Endothelial cell of umbilical vein (primary cell): ENCODE results near the gene RUNX2. TPM values are rescaled to one million over a fixed set of nuclear protein-coding genes. Genes with fewer than 3 reads are reported as not detected.

Experiments
- BruUV-seq: library from RNA; stranded (reverse); fragments of 400-500 nt; replicated peaks from 2 replicates; lab custom pipeline; 2021; lab: Mats Ljungman, UMichigan
- CTCF ChIA-PET: fragments of 300-600, 350-600 bp; sonication (Branson Sonifier 250); formaldehyde crosslinking; loops from one replicate; lab custom pipeline; 2021; ENCODE audit warnings: antibody characterized with exemption, inconsistent platforms; lab: Charles Lee
- POLR2A ChIA-PET: fragments of 300-600, 350-600 bp; sonication (Branson Sonifier 250); formaldehyde crosslinking; loops from one replicate; lab custom pipeline; 2021; ENCODE audit warnings: antibody characterized with exemption, inconsistent platforms; lab: Charles Lee
- DNase-seq: peaks from one replicate; pipeline ENCODE4 v3.0.0-alpha.2; 2011; ENCODE audit warnings: low read depth, low spot score
- FAIRE-seq: peaks from 2 replicates; lab custom pipeline; 2011; peaks lifted over from hg19 to GRCh38; lab: Jason Lieb, UNC
- H2AFZ ChIP-seq: 2 replicates; pipeline ENCODE4 v1.6.0; 2012; ENCODE audit warnings: low read depth, low read length, control low read depth, inconsistent platforms
- H3K27ac ChIP-seq: 2 replicates; pipeline ENCODE4 v1.5.1; 2011; ENCODE audit warnings: low read depth, mild to moderate bottlenecking, control low read depth, low read length, moderate library complexity; ENCODE audit not compliant: insufficient read depth
- H3K27me3 ChIP-seq, 2 experiments: 2 replicates each; pipeline versions ENCODE4 v1.6.0 to v1.6.1; 2011; ENCODE audit warnings: low read length in 2 of 2, mixed read lengths in 1 of 2; ENCODE audit not compliant: control insufficient read depth in 2 of 2, insufficient read depth in 2 of 2
- H3K36me3 ChIP-seq, 2 experiments: 2 replicates in 1 of 2; 3 replicates in 1 of 2; pipeline ENCODE4 v1.5.1; 2011; ENCODE audit warnings: low read length in 2 of 2, mild to moderate bottlenecking in 1 of 2, moderate library complexity in 1 of 2; ENCODE audit not compliant: control insufficient read depth in 2 of 2, insufficient read depth in 2 of 2; ENCODE audit errors: extremely low read depth in 1 of 2
- H3K4me1 ChIP-seq: 3 replicates; pipeline ENCODE4 v1.5.1; 2011; ENCODE audit warnings: mild to moderate bottlenecking, low read length; ENCODE audit not compliant: control insufficient read depth, insufficient read depth; ENCODE audit errors: extremely low read depth
- H3K4me2 ChIP-seq: 2 replicates; pipeline ENCODE4 v1.6.1; 2011; ENCODE audit warnings: low read length, control low read depth, mixed read lengths; ENCODE audit not compliant: insufficient read depth
- H3K4me3 ChIP-seq, 3 experiments: fragments of 200-600 bp in 1 of 3; sonication (generic), shearing (Covaris generic) in 1 of 3; replicated peaks in 1 of 3; 2 replicates each; pipeline ENCODE4 v1.5.1; 2011 to 2016; ENCODE audit warnings: control low read depth in 3 of 3, low read length in 3 of 3, mild to moderate bottlenecking in 2 of 3, inconsistent platforms in 1 of 3, low read depth in 1 of 3, moderate library complexity in 1 of 3; ENCODE audit not compliant: insufficient read depth in 1 of 3
- H3K79me2 ChIP-seq: 2 replicates; pipeline ENCODE4 v1.6.0; 2012; ENCODE audit warnings: low read length, inconsistent platforms; ENCODE audit not compliant: control insufficient read depth, insufficient read depth
- H3K9ac ChIP-seq: replicated peaks from 2 replicates; pipeline ENCODE3; 2011; ENCODE audit warnings: low read length, control low read depth; ENCODE audit not compliant: insufficient read depth; ENCODE audit errors: extremely low read depth
- H3K9me1 ChIP-seq: replicated peaks from 3 replicates; pipeline ENCODE4 v1.6.0; 2011; ENCODE audit warnings: mild to moderate bottlenecking, low read length; ENCODE audit not compliant: control insufficient read depth, insufficient read depth; ENCODE audit errors: extremely low read depth
- H3K9me3 ChIP-seq: replicated peaks from 2 replicates; pipeline ENCODE4 v1.5.1; 2012; ENCODE audit warnings: low read length, inconsistent platforms; ENCODE audit not compliant: control insufficient read depth, insufficient read depth
- H4K20me1 ChIP-seq: replicated peaks from 2 replicates; pipeline ENCODE3; 2011; ENCODE audit warnings: mild to moderate bottlenecking, low read length; ENCODE audit not compliant: control insufficient read depth, insufficient read depth; ENCODE audit errors: extremely low read depth
- CTCF ChIP-seq, 2 donors: IDR thresholded peaks; 1 replicate in 1 of 2; 2 replicates in 1 of 2; pipeline ENCODE4 v1.5.1; 2011; ENCODE audit warnings: low read length in 2 of 2, mild to moderate bottlenecking in 2 of 2, moderate library complexity in 2 of 2, control low read depth in 1 of 2, inconsistent platforms in 1 of 2, low read depth in 1 of 2; ENCODE audit not compliant: insufficient read depth in 1 of 2; ENCODE audit errors: extremely low read depth in 1 of 2
- EZH2 ChIP-seq: IDR thresholded peaks from 2 replicates; pipeline ENCODE4 v1.6.1; 2012; ENCODE audit warnings: borderline replicate concordance, low read depth, mild to moderate bottlenecking, moderate library complexity, low read length, inconsistent platforms; ENCODE audit not compliant: severe bottlenecking
- FOS ChIP-seq: IDR thresholded peaks from 2 replicates; pipeline ENCODE4 v1.6.1; 2011; ENCODE audit warnings: mild to moderate bottlenecking, low read length, moderate library complexity, borderline replicate concordance; ENCODE audit not compliant: insufficient read depth
- GATA2 ChIP-seq: IDR thresholded peaks from 2 replicates; pipeline ENCODE4 v1.7.0; 2011; ENCODE audit warnings: low read depth, mild to moderate bottlenecking, moderate library complexity, mixed read lengths, low read length; ENCODE audit not compliant: insufficient read length, insufficient read depth
- JUN ChIP-seq: IDR thresholded peaks from 2 replicates; pipeline ENCODE4 v1.6.1; 2011; ENCODE audit warnings: borderline replicate concordance, low read depth; ENCODE audit not compliant: insufficient read length, insufficient read depth
- MAX ChIP-seq: IDR thresholded peaks from 2 replicates; pipeline ENCODE4 v1.6.1; 2011; ENCODE audit not compliant: insufficient read depth, insufficient read length
- MYC ChIP-seq: IDR thresholded peaks from one replicate; pipeline ENCODE4 v1.6.1; 2011; ENCODE audit warnings: mild to moderate bottlenecking, low read depth, low read length
- POLR2A ChIP-seq: IDR thresholded peaks from 2 replicates; pipeline ENCODE4 v1.6.1; 2012; ENCODE audit warnings: low read depth, mild to moderate bottlenecking, control low read depth, low read length
- POLR2AphosphoS5 ChIP-seq: IDR thresholded peaks from 2 replicates; pipeline ENCODE4 v1.6.1; 2012; ENCODE audit warnings: low read depth, mild to moderate bottlenecking, control low read depth, low read length, moderate library complexity; ENCODE audit not compliant: insufficient read depth
- dilution Hi-C: fragments of 300-500 bp; cut with MboI; formaldehyde crosslinking; loops from one replicate; pipeline ENCODE4 v1.15.0; 2019; ENCODE audit warnings: low sequenced_read_pairs; ENCODE audit not compliant: extremely low pct_ligation_motif_present
- intact Hi-C: fragments of 100-400 bp; cut with micrococcal nuclease; formaldehyde crosslinking; loops from one replicate; pipeline ENCODE4 v1.10.0; 2022
- polyA plus RNA-seq, 4 experiments: library from polyadenylated mRNA; depleted of rRNA in 3 of 4; stranded (reverse) in 3 of 4; unstranded in 1 of 4; fragments of >200 nt; gene quantifications; 2 replicates each; pipeline versions ENCODE4 v1.2.1 to v1.2.3, GENCODE V29; 2011 to 2012; ENCODE audit warnings: missing spikeins in 1 of 4
- total RNA-seq: library from RNA; stranded (reverse); gene quantifications from 2 replicates; pipeline ENCODE4 v1.2.3, GENCODE V29; 2021

Gene RUNX2
- total and polyA plus RNA-seq, 2 donors (not counting 3 experiments of a cell fraction or from before 2014, with no cell fraction given): 0.06 TPM; not detected in 1

- Histone ChIP-seq H3K4me1 (no peaks in the 10 kb centered on the region), H3K9me1 (no peaks in the 10 kb centered on the region), H3K27ac (no peak overlapping the region), H3K4me2 (no peak overlapping the region), H3K27me3 (peaks cover 7 to 12% of the 10 kb centered on the region in 2 experiments), H3K9ac (no peak overlapping the region), H3K36me3 (no peaks in the 10 kb centered on the region), H4K20me1 (no peaks in the 10 kb centered on the region), H2AFZ (no peak overlapping the region), H3K4me3 (no peak overlapping the region), H3K79me2 (no peaks in the 10 kb centered on the region), H3K9me3 (no peaks in the 10 kb centered on the region)
- FAIRE-seq (no peak), DNase-seq (no peak)
- CTCF ChIA-PET: no interaction called here
- BruUV-seq: no TSS peak
- POLR2A ChIA-PET: no interaction called here
- dilution Hi-C loops: no loop called here
- intact Hi-C loops: no loop called here
- TF ChIP-seq FOS (no peak), EZH2 (no peak), POLR2A (no peak), JUN (no peak), POLR2AphosphoS5 (no peak), CTCF (IDR thresholded peaks at IDR 0.05; ENCODE audit: extremely low read depth in 1 of 2, insufficient read depth in 1 of 2, low read depth in 1 of 2, low read length in 2 of 2) (no peak), MYC (no peak), GATA2 (no peak), MAX (no peak)
Measured at GRCh38 chr6:45566882-45567281, 238.8 kb downstream of the RUNX2 start.
